Measurements from ENCODE around the gene URB2.
"Not testable (repeated sequence)": the region's sequence is repeated elsewhere in the genome, so short reads cannot be mapped to it uniquely, and the experiment has no call there.

Gene URB2

GRCh38 chr1:229619614-229620013 is 6.4 kb upstream of the URB2 start (continued):
- TF ChIP-seq ZNF350 (tag by site-specific recombination; IDR thresholded peaks at IDR 0.05) (no peak), ZNF600 (tag by site-specific recombination; IDR thresholded peaks at IDR 0.05) (peak; percentile 49; the same call in 1 of the 2 replicates), ZNF776 (tag by site-specific recombination; IDR thresholded peaks at IDR 0.05; ENCODE audit: borderline replicate concordance) (no peak), ZNF747 (tag by site-specific recombination; IDR thresholded peaks at IDR 0.05) (no peak), ZNF654 (tag by site-specific recombination; IDR thresholded peaks at IDR 0.05; ENCODE audit: low read depth) (no peak), ZXDB (tag by site-specific recombination; IDR thresholded peaks at IDR 0.05) (no peak), ZNF777 (tag by site-specific recombination; IDR thresholded peaks at IDR 0.05; ENCODE audit: borderline replicate concordance) (no peak), ZBTB10 (tag by site-specific recombination; IDR thresholded peaks at IDR 0.05) (no peak), REPIN1 (tag by site-specific recombination; IDR thresholded peaks at IDR 0.05; ENCODE audit: low read depth) (no peak), ZNF202 (tag by site-specific recombination; IDR thresholded peaks at IDR 0.05; ENCODE audit: borderline replicate concordance) (no peak), ZBTB8A (tag by site-specific recombination; IDR thresholded peaks at IDR 0.05) (no peak)

- ChIA-PET CTCF (interaction anchor here (0.5 to 1.0 kb wide), 2 partner anchors 228 to 1149 kb away, joined by 3 to 4 read pairs; no protein-coding TSS in a partner anchor), POLR2A (interaction anchor here (8.3 kb wide), 1 partner anchor 63 kb away, joined by 102 read pairs; the partner anchor contains the start of gene ABCB10)
- TF ChIP-seq YY2 (tag by site-specific recombination; IDR thresholded peaks at IDR 0.05) (no peak), ZNF600 (tag by site-specific recombination; IDR thresholded peaks at IDR 0.05) (peak; percentile 59), ZFP3 (tag by site-specific recombination; IDR thresholded peaks at IDR 0.05; ENCODE audit: low read depth) (no peak)
- H3K9me3 ChIP-seq (ENCODE audit: control insufficient read depth, insufficient read depth, low read depth, low read length): no peaks in the 10 kb centered on the region
- H3K36me3 ChIP-seq (ENCODE audit: control insufficient read depth in 2 of 2, insufficient read depth in 1 of 2, low read length in 2 of 2): no peaks in the 10 kb centered on the region; a peak in 1 of 3 replicates
- H3K4me1 ChIP-seq (ENCODE audit: control insufficient read depth, insufficient read depth, low read length): no peaks in the 10 kb centered on the region
- no peak overlapping the region for H3K4me3 ChIP-seq (ENCODE audit: low read depth, low read length)
- no peak overlapping the region for H3K27ac ChIP-seq (ENCODE audit: extremely low read depth, low read depth, low read length)
These were observed 5.2 kb upstream of the URB2 start for GRCh38 chr1:229620876-229621275.

- CTCF ChIA-PET: interaction anchor here (0.6 to 1.4 kb wide), 2 partner anchors 63 to 545 kb away, joined by 3 to 4 read pairs; partner anchors contain the start of gene ABCB10
These were observed 4.4 kb upstream of the URB2 start for GRCh38 chr1:229621663-229622062.

GRCh38 chr1:229622641-229623120 is 3.4 kb upstream of the URB2 start:
- CTCF ChIA-PET: interaction anchor here (0.6 to 4.9 kb wide), 4 partner anchors 64 to 113 kb away, joined by 3 to 26 read pairs (median 5); partner anchors contain the start of gene ABCB10
- H3K4me3 ChIP-seq (ENCODE audit: low read depth, low read length); H3K9me3 ChIP-seq (ENCODE audit: control insufficient read depth, insufficient read depth, low read depth, low read length); H3K27ac ChIP-seq (ENCODE audit: extremely low read depth, low read depth, low read length); H3K36me3 ChIP-seq (ENCODE audit: control insufficient read depth in 2 of 2, insufficient read depth in 1 of 2, low read length in 2 of 2); H3K4me1 ChIP-seq (ENCODE audit: control insufficient read depth, insufficient read depth, low read length): not testable (repeated sequence)
- peak; percentile 63; the same call in 1 of the 2 replicates for TF ChIP-seq OSR2 (tag by site-specific recombination; IDR thresholded peaks at IDR 0.05)
- peak; percentile 20; the same call in 1 of the 2 replicates for TF ChIP-seq ZBTB8A (tag by site-specific recombination; IDR thresholded peaks at IDR 0.05)
- TF ChIP-seq ZEB2 (tag by site-specific recombination; IDR thresholded peaks at IDR 0.05): 0 out of 2 replicates have a peak, but pooled peaks have one; percentile 11
- 0 out of 2 replicates have a peak, but pooled peaks have one; percentile 20 for TF ChIP-seq ZFHX2 (tag by site-specific recombination; conservative IDR thresholded peaks at IDR 0.05)
- POLR2A ChIA-PET: interaction anchor here (0.5 to 8.3 kb wide), 3 partner anchors 59 to 969 kb away, joined by 3 to 102 read pairs (median 3); partner anchors contain the start of gene ABCB10

More at GRCh38 chr1:229621663-229622062, 4.4 kb upstream of the URB2 start:
- Histone ChIP-seq H3K4me1 (ENCODE audit: control insufficient read depth, insufficient read depth, low read length) (no peaks in the 10 kb centered on the region), H3K4me3 (ENCODE audit: low read depth, low read length) (no peak overlapping the region), H3K36me3 (ENCODE audit: control insufficient read depth in 2 of 2, insufficient read depth in 1 of 2, low read length in 2 of 2) (no peaks in the 10 kb centered on the region), H3K27ac (ENCODE audit: extremely low read depth, low read depth, low read length) (no peak overlapping the region), H3K9me3 (ENCODE audit: control insufficient read depth, insufficient read depth, low read depth, low read length) (no peaks in the 10 kb centered on the region)
- POLR2A ChIA-PET: interaction anchor here (8.3 kb wide), 1 partner anchor 64 kb away, joined by 102 read pairs; the partner anchor contains the start of gene ABCB10
- TF ChIP-seq ZNF184 (tag by site-specific recombination; IDR thresholded peaks at IDR 0.05) (no peak), ZNF214 (tag by site-specific recombination; IDR thresholded peaks at IDR 0.05; ENCODE audit: borderline replicate concordance) (no peak)
